BE2C (cell line): ENCODE results near the gene USP46.

Experiments used
- DNase-seq: peaks from one replicate; pipeline ENCODE4 v3.0.0-alpha.2; 2020
- H3K27me3 ChIP-seq: fragments of 250-450 bp; sonication (Bioruptor Pico); 2 replicates; pipeline ENCODE4 v1.5.1; 2020; ENCODE audit warnings: mild to moderate bottlenecking
- H3K36me3 ChIP-seq: fragments of 250-450 bp; sonication (Bioruptor Pico); 2 replicates; pipeline ENCODE4 v1.5.1; 2020; ENCODE audit warnings: mild to moderate bottlenecking
- H3K4me1 ChIP-seq: fragments of 250-450 bp; sonication (Bioruptor Pico); 2 replicates; pipeline ENCODE4 v1.5.1; 2020
- H3K4me3 ChIP-seq: 2 replicates; pipeline ENCODE4 v1.5.1; 2011; ENCODE audit warnings: low read depth, low read length
- H3K9me3 ChIP-seq: fragments of 250-450 bp; sonication (Bioruptor Pico); 2 replicates; pipeline ENCODE4 v1.5.1; 2020
- TF ChIP-seq, protein P1 (sequence below): IDR thresholded peaks from 2 replicates; pipeline ENCODE4 v1.5.1; 2012; ENCODE audit warnings: mild to moderate bottlenecking, low read depth, low read length

Gene USP46

DNA sequence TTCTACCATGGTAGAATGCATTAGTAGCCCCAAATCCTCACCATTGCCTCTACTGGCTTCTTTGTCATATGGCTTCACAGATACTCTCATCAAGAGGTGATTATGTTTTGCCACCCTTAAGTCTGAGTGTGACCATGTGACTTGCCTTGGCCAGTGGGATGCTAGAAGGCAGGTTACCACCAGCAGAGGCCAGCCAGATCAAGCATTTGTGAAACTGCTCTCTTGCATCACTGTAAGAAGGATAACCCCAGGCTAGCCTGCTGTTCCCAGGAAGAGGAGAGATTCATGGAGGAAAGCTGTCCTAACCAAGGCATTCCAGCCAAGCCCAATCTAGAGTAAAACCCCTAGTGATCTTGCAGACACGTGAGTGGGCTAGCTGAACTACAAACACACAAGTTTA is 46.8 kb downstream of the USP46 start:
- Histone ChIP-seq H3K36me3 (no peaks in the 10 kb centered on the region; the same call in 1 of the 2 replicates), H3K9me3 (no peaks in the 10 kb centered on the region), H3K4me3 (no peak overlapping the region), H3K4me1 (no peaks in the 10 kb centered on the region), H3K27me3 (no peaks in the 10 kb centered on the region)
- TF ChIP-seq, protein P1, sequence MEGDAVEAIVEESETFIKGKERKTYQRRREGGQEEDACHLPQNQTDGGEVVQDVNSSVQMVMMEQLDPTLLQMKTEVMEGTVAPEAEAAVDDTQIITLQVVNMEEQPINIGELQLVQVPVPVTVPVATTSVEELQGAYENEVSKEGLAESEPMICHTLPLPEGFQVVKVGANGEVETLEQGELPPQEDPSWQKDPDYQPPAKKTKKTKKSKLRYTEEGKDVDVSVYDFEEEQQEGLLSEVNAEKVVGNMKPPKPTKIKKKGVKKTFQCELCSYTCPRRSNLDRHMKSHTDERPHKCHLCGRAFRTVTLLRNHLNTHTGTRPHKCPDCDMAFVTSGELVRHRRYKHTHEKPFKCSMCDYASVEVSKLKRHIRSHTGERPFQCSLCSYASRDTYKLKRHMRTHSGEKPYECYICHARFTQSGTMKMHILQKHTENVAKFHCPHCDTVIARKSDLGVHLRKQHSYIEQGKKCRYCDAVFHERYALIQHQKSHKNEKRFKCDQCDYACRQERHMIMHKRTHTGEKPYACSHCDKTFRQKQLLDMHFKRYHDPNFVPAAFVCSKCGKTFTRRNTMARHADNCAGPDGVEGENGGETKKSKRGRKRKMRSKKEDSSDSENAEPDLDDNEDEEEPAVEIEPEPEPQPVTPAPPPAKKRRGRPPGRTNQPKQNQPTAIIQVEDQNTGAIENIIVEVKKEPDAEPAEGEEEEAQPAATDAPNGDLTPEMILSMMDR: no peak
- no peak for DNase-seq

DNA sequence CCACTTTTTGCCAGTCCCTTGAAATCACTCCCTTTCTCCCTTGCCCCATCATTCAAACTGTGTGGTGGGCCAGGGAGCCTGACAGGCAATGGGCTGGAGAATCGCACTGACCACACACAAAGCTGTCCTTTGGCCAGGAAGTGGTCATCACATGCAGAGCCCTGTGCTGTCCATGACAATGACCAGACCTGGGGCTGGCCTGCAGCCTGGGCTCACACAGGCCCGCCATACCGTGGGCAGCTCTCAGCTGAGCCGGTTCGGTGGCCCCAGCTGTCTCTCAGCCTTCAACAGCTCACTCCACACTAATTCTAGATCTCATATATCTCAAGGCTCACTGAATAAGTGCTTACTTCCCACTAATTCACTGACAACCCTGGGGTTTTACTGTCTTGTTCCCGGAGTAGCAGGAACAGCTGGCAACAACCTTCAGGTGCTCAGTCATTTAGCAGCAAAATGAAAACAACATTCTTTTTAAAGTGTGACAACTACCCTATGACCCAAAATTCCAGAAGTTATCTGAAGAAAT is 48.0 kb downstream of the USP46 start:
- Histone ChIP-seq H3K9me3 (no peaks in the 10 kb centered on the region), H3K27me3 (no peaks in the 10 kb centered on the region), H3K4me1 (no peaks in the 10 kb centered on the region), H3K36me3 (no peaks in the 10 kb centered on the region; the same call in 1 of the 2 replicates), H3K4me3 (no peak overlapping the region)
- no peak for DNase-seq
- TF ChIP-seq, protein P1: no peak

DNA sequence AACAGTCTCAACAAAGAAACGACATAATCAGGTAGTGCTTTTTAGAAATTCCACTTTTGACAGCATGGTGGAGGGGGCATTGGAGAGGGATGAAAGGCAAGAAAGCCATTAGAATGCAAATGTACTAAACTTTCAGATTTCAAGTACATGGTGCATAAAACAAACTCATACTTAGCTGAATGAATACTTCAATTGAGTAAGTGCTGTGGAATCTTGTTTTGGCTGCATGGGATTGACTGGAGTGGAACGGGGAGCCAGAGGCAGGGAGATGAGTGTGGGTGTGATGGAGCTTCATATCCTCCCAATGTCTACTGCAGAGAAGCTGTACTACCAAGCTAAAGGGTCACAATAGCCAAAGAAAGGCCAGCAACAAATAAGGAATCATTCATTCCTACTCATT is 52.4 kb downstream of the USP46 start:
- DNase-seq: no peak

GRCh38 chr4:52606040-52606439 is 53.1 kb downstream of the USP46 start:
- H3K9me3 ChIP-seq: no peaks in the 10 kb centered on the region
- H3K4me1 ChIP-seq: no peaks in the 10 kb centered on the region
- no peak overlapping the region for H3K4me3 ChIP-seq
- TF ChIP-seq, protein P1: no peak
- no peak for DNase-seq
- H3K27me3 ChIP-seq: no peaks in the 10 kb centered on the region
- no peaks in the 10 kb centered on the region; the same call in 1 of the 2 replicates for H3K36me3 ChIP-seq

More for the DNA sequence above, 52.4 kb downstream of the USP46 start:
- no peaks in the 10 kb centered on the region for H3K27me3 ChIP-seq
- no peaks in the 10 kb centered on the region for H3K9me3 ChIP-seq
- no peaks in the 10 kb centered on the region; the same call in 1 of the 2 replicates for H3K36me3 ChIP-seq
- no peak overlapping the region for H3K4me3 ChIP-seq
- no peaks in the 10 kb centered on the region for H3K4me1 ChIP-seq
- TF ChIP-seq, protein P1: no peak

GRCh38 chr4:52604215-52604614 is 54.9 kb downstream of the USP46 start:
- DNase-seq: no peak
- H3K9me3 ChIP-seq: no peaks in the 10 kb centered on the region
- no peaks in the 10 kb centered on the region for H3K27me3 ChIP-seq
- H3K36me3 ChIP-seq: no peaks in the 10 kb centered on the region; the same call in 1 of the 2 replicates
- H3K4me3 ChIP-seq: no peak overlapping the region
- TF ChIP-seq, protein P1: no peak
- H3K4me1 ChIP-seq: no peaks in the 10 kb centered on the region

- Histone ChIP-seq H3K9me3 (no peaks in the 10 kb centered on the region; the same call in 1 of the 2 replicates), H3K36me3 (peaks cover 3% of the 10 kb centered on the region; the same call in 1 of the 2 replicates), H3K4me3 (no peak overlapping the region), H3K27me3 (no peaks in the 10 kb centered on the region), H3K4me1 (no peaks in the 10 kb centered on the region)
- TF ChIP-seq, protein P1: no peak
- no peak for DNase-seq
Observed at GRCh38 chr4:52600275-52600674, 58.8 kb downstream of the USP46 start.
